ENCODE results near the gene DNM3.

Gene DNM3

DNA sequence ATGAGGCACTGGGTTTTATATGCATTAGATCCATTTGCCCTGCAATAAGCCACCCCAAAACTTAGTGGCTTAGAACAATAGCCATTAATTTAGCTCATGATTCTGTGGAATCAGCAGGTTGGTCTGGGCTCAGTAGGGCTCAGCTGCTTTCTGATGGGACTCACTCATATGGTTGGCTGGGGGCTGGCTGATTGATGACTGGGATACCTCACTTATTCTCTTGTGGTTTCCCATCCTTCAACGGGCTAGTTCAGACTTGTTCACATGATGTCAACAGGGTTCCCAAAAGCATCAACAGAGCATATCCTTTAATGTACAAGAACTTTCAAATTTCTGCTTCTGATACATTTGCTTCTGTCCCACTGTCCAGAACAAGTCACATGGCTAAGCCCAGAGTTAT is 43.2 kb downstream of the DNM3 start (continued):
- TF ChIP-seq TOX (CRISPR knock-in tag; IDR thresholded peaks at IDR 0.05; ENCODE audit: borderline replicate concordance) (no peak), TCF4 (CRISPR knock-in tag; IDR thresholded peaks at IDR 0.05; ENCODE audit: borderline replicate concordance) (no peak), PPARA (CRISPR knock-in tag; IDR thresholded peaks at IDR 0.05; ENCODE audit: borderline replicate concordance) (no peak), ZFP3 (CRISPR knock-in tag; IDR thresholded peaks at IDR 0.05) (no peak), GLIS3 (CRISPR knock-in tag; IDR thresholded peaks at IDR 0.05) (no peak)

DNA sequence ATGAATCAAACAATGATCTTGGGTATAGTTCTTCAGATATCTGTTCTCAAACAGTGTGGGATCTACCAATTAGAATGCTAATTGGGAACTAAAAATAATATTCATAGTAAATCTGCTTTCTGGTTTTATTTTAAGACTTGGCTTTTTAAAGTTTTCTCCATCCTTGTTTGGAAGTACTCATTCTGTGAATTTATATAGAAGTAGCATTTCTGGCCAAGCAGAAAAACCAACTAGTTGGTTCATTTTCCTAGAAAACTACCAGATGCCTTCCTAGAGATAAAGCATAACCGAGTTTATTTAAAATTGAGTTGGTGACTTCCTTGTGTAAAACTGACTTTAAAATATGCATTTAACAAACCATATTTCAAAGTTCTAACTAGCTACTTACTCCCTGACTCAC is 48.8 kb downstream of the DNM3 start:
- TF ChIP-seq PPARA (CRISPR knock-in tag; IDR thresholded peaks at IDR 0.05; ENCODE audit: borderline replicate concordance) (no peak), ZNF70 (CRISPR knock-in tag; IDR thresholded peaks at IDR 0.05) (no peak), TCF4 (CRISPR knock-in tag; IDR thresholded peaks at IDR 0.05; ENCODE audit: borderline replicate concordance) (no peak), ZFP30 (CRISPR knock-in tag; IDR thresholded peaks at IDR 0.05) (no peak), RARB (CRISPR knock-in tag; IDR thresholded peaks at IDR 0.05) (no peak), ARNTL (CRISPR knock-in tag; IDR thresholded peaks at IDR 0.05; ENCODE audit: borderline replicate concordance, low read depth) (no peak), BACH2 (CRISPR knock-in tag; IDR thresholded peaks at IDR 0.05; ENCODE audit: borderline replicate concordance) (no peak), TOX (CRISPR knock-in tag; IDR thresholded peaks at IDR 0.05; ENCODE audit: borderline replicate concordance) (no peak), OSR1 (CRISPR knock-in tag; IDR thresholded peaks at IDR 0.05) (no peak), ZFP3 (CRISPR knock-in tag; IDR thresholded peaks at IDR 0.05) (no peak), ZNF8 (CRISPR knock-in tag; IDR thresholded peaks at IDR 0.05) (no peak), ZNF565 (CRISPR knock-in tag; conservative IDR thresholded peaks at IDR 0.05; ENCODE audit: low read depth) (no peak), ISL1 (CRISPR knock-in tag; IDR thresholded peaks at IDR 0.05) (no peak), ESRRG (CRISPR knock-in tag; IDR thresholded peaks at IDR 0.05) (no peak)
- TF ChIP-seq, protein P1, sequence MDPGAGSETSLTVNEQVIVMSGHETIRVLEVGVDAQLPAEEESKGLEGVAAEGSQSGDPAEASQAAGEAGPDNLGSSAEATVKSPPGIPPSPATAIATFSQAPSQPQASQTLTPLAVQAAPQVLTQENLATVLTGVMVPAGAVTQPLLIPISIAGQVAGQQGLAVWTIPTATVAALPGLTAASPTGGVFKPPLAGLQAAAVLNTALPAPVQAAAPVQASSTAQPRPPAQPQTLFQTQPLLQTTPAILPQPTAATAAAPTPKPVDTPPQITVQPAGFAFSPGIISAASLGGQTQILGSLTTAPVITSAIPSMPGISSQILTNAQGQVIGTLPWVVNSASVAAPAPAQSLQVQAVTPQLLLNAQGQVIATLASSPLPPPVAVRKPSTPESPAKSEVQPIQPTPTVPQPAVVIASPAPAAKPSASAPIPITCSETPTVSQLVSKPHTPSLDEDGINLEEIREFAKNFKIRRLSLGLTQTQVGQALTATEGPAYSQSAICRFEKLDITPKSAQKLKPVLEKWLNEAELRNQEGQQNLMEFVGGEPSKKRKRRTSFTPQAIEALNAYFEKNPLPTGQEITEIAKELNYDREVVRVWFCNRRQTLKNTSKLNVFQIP (CRISPR knock-in tag; IDR thresholded peaks at IDR 0.05; ENCODE audit: borderline replicate concordance, low read depth) = no peak
- TF ChIP-seq, protein P2, sequence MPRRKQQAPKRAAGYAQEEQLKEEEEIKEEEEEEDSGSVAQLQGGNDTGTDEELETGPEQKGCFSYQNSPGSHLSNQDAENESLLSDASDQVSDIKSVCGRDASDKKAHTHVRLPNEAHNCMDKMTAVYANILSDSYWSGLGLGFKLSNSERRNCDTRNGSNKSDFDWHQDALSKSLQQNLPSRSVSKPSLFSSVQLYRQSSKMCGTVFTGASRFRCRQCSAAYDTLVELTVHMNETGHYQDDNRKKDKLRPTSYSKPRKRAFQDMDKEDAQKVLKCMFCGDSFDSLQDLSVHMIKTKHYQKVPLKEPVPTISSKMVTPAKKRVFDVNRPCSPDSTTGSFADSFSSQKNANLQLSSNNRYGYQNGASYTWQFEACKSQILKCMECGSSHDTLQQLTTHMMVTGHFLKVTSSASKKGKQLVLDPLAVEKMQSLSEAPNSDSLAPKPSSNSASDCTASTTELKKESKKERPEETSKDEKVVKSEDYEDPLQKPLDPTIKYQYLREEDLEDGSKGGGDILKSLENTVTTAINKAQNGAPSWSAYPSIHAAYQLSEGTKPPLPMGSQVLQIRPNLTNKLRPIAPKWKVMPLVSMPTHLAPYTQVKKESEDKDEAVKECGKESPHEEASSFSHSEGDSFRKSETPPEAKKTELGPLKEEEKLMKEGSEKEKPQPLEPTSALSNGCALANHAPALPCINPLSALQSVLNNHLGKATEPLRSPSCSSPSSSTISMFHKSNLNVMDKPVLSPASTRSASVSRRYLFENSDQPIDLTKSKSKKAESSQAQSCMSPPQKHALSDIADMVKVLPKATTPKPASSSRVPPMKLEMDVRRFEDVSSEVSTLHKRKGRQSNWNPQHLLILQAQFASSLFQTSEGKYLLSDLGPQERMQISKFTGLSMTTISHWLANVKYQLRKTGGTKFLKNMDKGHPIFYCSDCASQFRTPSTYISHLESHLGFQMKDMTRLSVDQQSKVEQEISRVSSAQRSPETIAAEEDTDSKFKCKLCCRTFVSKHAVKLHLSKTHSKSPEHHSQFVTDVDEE (CRISPR knock-in tag; IDR thresholded peaks at IDR 0.05) = no peak

DNA sequence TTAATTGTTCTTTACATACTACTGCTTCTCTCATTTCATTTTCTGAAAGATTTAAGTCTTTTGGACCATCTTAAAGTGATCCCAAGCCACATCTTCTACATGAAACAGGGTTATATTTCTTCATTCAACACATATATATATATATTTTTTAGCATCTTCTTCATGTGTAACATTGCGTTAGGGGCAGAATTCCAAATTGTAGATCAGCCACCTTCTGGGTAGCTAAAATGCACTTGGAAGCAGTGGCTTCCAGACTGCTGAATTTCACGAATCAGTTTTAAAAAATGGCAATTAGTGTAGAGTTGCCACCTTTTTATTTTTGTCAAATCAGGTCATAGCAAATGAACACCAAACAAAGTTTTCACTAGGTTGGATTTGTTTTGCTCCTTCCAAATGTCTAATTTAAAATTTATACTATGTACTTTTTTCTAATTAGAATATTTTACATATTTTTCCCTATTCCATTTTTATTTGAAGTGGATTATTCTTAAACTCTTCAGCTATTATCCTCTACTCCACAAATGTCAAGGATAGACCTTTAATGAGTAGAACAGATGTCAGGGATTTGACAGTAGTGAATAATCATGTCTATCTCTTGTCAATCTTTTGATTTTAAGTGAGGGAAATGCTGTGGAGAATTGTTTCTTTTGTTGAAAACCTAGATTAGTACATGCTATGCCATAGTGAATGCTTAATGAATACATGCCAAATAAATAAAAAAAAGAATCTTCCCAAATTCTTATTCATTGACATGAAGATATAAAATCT is 55.8 kb downstream of the DNM3 start:
- TF ChIP-seq ARNTL (CRISPR knock-in tag; IDR thresholded peaks at IDR 0.05; ENCODE audit: borderline replicate concordance, low read depth) = no peak
- no peak for TF ChIP-seq OSR1 (CRISPR knock-in tag; IDR thresholded peaks at IDR 0.05)
- TF ChIP-seq, protein P1 (CRISPR knock-in tag; IDR thresholded peaks at IDR 0.05; ENCODE audit: borderline replicate concordance, low read depth) = no peak
- TF ChIP-seq BACH2 (CRISPR knock-in tag; IDR thresholded peaks at IDR 0.05; ENCODE audit: borderline replicate concordance) = no peak
- TF ChIP-seq PPARA (CRISPR knock-in tag; IDR thresholded peaks at IDR 0.05; ENCODE audit: borderline replicate concordance) = no peak
- TF ChIP-seq, protein P3, sequence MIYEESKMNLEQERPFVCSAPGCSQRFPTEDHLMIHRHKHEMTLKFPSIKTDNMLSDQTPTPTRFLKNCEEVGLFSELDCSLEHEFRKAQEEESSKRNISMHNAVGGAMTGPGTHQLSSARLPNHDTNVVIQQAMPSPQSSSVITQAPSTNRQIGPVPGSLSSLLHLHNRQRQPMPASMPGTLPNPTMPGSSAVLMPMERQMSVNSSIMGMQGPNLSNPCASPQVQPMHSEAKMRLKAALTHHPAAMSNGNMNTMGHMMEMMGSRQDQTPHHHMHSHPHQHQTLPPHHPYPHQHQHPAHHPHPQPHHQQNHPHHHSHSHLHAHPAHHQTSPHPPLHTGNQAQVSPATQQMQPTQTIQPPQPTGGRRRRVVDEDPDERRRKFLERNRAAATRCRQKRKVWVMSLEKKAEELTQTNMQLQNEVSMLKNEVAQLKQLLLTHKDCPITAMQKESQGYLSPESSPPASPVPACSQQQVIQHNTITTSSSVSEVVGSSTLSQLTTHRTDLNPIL (CRISPR knock-in tag; IDR thresholded peaks at IDR 0.05; ENCODE audit: low read depth) = no peak
- TF ChIP-seq TCF4 (CRISPR knock-in tag; IDR thresholded peaks at IDR 0.05; ENCODE audit: borderline replicate concordance) = no peak
- no peak for TF ChIP-seq SNAI2 (CRISPR knock-in tag; IDR thresholded peaks at IDR 0.05)
- TF ChIP-seq ZC3H10 (CRISPR knock-in tag; IDR thresholded peaks at IDR 0.05) = no peak
- TF ChIP-seq, protein P2 (CRISPR knock-in tag; IDR thresholded peaks at IDR 0.05) = no peak

More for the DNA sequence above, 48.8 kb downstream of the DNM3 start:
- ATAC-seq = no peak

More for the DNA sequence above, 55.8 kb downstream of the DNM3 start:
- ATAC-seq = no peak

Data from SK-N-SH treated with all-trans-retinoic acid at 6 μM for 48 hours (cell line).